Common myeloid progenitor, CD34-positive (primary cell): Measurements from ENCODE around the gene HRG.

Experiments
- CTCF ChIA-PET: fragments of 350-600 bp; sonication (Branson Sonifier 250); formaldehyde crosslinking; loops from one replicate; lab custom pipeline; 2021; ENCODE audit warnings: antibody characterized with exemption; lab: Charles Lee
- POLR2A ChIA-PET: fragments of 350-600 bp; sonication (Branson Sonifier 250); formaldehyde crosslinking; loops from one replicate; lab custom pipeline; 2021; ENCODE audit warnings: antibody characterized with exemption; lab: Charles Lee
- DNase-seq, 3 donors: peaks; one replicate each; pipeline versions ENCODE4 v3.0.0 to v3.0.0-alpha.2; 2013
- H3K27ac ChIP-seq, 2 experiments: 1 replicate in 1 of 2; 2 replicates in 1 of 2; pipeline ENCODE4 v1.7.0; 2013; ENCODE audit warnings: inconsistent platforms in 2 of 2, low read length in 2 of 2, mild to moderate bottlenecking in 2 of 2, low read depth in 1 of 2, moderate library complexity in 1 of 2; ENCODE audit not compliant: severe bottlenecking in 2 of 2, insufficient read depth in 1 of 2, poor library complexity in 1 of 2
- H3K27me3 ChIP-seq, 5 experiments: replicated peaks in 2 of 5; 1 replicate in 3 of 5; 2 replicates in 2 of 5; pipeline versions ENCODE4 v1.6.1 to v1.7.0; 2013; ENCODE audit warnings: low read length in 4 of 5, mild to moderate bottlenecking in 2 of 5, moderate library complexity in 2 of 5, inconsistent platforms in 1 of 5; ENCODE audit not compliant: insufficient read depth in 5 of 5, control insufficient read depth in 4 of 5
- H3K36me3 ChIP-seq, 4 experiments: 1 replicate in 2 of 4; 2 replicates in 2 of 4; pipeline versions ENCODE4 v1.6.1 to v1.7.0; 2013; ENCODE audit warnings: low read length in 3 of 4, control low read depth in 1 of 4, mild to moderate bottlenecking in 1 of 4; ENCODE audit not compliant: control insufficient read depth in 4 of 4, insufficient read depth in 4 of 4
- H3K4me1 ChIP-seq, 4 experiments: 1 replicate in 3 of 4; 2 replicates in 1 of 4; pipeline versions ENCODE4 v1.6.1 to v1.7.1; 2013; ENCODE audit warnings: low read length in 3 of 4, mild to moderate bottlenecking in 3 of 4, control low read depth in 1 of 4, inconsistent platforms in 1 of 4, moderate library complexity in 1 of 4; ENCODE audit not compliant: control insufficient read depth in 4 of 4, insufficient read depth in 4 of 4; ENCODE audit errors: control extremely low read depth in 1 of 4
- H3K4me3 ChIP-seq, 7 experiments: 1 replicate in 4 of 7; 2 replicates in 3 of 7; pipeline versions ENCODE4 v1.5.1 to v1.7.0; 2013; ENCODE audit warnings: mild to moderate bottlenecking in 7 of 7, low read length in 6 of 7, moderate library complexity in 6 of 7, inconsistent platforms in 2 of 7, low read depth in 2 of 7, control low read depth in 1 of 7; ENCODE audit not compliant: insufficient read depth in 4 of 7, control insufficient read depth in 1 of 7; ENCODE audit errors: extremely low read depth in 1 of 7
- H3K9me3 ChIP-seq, 5 experiments: 1 replicate in 4 of 5; 2 replicates in 1 of 5; pipeline versions ENCODE4 v1.6.1 to v1.7.1; 2013; ENCODE audit warnings: low read length in 4 of 5, mild to moderate bottlenecking in 2 of 5, inconsistent platforms in 1 of 5, low read depth in 1 of 5, moderate library complexity in 1 of 5; ENCODE audit not compliant: control insufficient read depth in 4 of 5, insufficient read depth in 2 of 5; ENCODE audit errors: control extremely low read depth in 1 of 5
- WGBS: methylation state at CpG from one replicate; pipeline ENCODE4 v1.1.5; 2013; ENCODE audit not compliant: insufficient coverage; 5-methylcytosine and 5-hydroxymethylcytosine counted together

The HRG gene

DNA sequence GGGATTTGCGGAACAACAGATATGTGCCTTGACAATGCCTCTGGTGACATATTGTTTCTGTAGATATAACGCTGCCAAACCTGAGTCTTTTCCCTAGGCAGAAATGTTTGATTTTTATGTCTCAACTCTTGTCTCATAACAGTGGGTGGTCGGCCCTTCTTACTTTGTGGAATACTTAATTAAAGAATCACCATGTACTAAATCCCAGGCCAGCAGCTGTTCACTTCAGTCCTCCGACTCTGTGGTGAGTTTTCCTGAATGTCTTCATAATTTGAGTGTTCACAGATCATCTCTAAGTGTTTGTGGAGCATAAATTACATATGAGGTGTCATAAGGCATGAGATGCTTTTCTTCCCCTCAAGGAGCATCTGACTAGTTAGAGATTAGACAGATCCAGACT lies 19.7 kb upstream of the HRG start:
- H3K4me1 ChIP-seq, result no peaks in the 10 kb centered on the region
- no peak overlapping the region for H3K4me3 ChIP-seq
- no peak overlapping the region for H3K27ac ChIP-seq
- H3K9me3 ChIP-seq, result peaks cover 0 to 1% (median 0%) of the 10 kb centered on the region in 5 experiments
- CTCF ChIA-PET, result no interaction called here
- DNase-seq, result no peak
- POLR2A ChIA-PET, result no interaction called here
- no peaks in the 10 kb centered on the region for H3K36me3 ChIP-seq
- H3K27me3 ChIP-seq, result peaks cover 0 to 5% (median 0%) of the 10 kb centered on the region in 5 experiments
- 100% methylated on average over 2 of the region's 4 CpGs for WGBS

DNA sequence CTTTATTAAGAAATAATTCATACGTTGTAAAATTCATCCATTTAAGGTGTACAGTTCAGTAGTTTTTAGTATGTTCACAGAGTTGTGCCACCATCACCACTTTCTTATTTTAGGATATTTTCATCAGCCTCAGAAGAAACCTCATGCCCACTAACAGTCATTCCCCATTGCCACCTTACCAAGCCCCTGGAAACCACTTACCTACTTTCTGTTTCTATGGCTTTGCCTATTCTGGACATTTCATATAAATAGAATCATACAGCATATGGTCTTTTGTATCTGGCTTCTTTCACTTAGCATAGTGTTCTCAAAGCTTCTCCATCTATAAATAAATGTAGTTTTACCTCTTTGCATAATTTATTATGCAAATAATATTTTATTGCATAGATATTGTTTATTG lies 19.0 kb upstream of the HRG start:
- H3K4me3 ChIP-seq, result no peak overlapping the region
- peaks cover 0 to 1% (median 0%) of the 10 kb centered on the region in 5 experiments for H3K9me3 ChIP-seq
- ChIA-PET POLR2A (no interaction called here), CTCF (no interaction called here)
- DNase-seq, result no peak
- no peaks in the 10 kb centered on the region for H3K4me1 ChIP-seq
- H3K27ac ChIP-seq, result no peak overlapping the region
- no CpG with 5 or more reads among the region's 1 CpG for WGBS
- peaks cover 0 to 5% (median 0%) of the 10 kb centered on the region in 5 experiments for H3K27me3 ChIP-seq
- H3K36me3 ChIP-seq, result no peaks in the 10 kb centered on the region

DNA sequence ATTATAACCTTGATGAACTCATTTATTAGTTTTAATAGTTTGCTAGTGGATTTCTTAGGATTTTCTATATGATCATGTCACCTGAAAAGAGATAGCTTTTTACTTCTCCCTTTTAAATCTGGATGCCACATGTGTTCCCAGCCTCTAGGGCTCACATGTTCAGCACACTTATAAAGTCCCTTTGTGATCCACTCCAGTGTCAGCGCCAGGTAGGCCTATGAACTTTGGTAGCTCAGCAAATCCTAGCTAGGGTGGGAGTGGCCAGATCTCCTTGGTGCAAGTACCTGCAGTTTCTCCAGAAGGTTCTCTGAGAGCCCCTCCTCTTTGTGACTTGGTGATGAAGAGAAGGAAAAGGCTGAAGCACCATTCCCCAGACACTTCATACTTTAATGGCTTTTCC lies 17.0 kb upstream of the HRG start:
- peaks cover 0 to 1% (median 0%) of the 10 kb centered on the region in 5 experiments for H3K9me3 ChIP-seq
- no peaks in the 10 kb centered on the region for H3K4me1 ChIP-seq
- WGBS, result no CpG with 5 or more reads among the region's 1 CpG
- DNase-seq, result no peak
- peaks cover 0 to 4% (median 0%) of the 10 kb centered on the region in 5 experiments for H3K27me3 ChIP-seq
- H3K4me3 ChIP-seq, result no peak overlapping the region
- no peak overlapping the region for H3K27ac ChIP-seq
- CTCF ChIA-PET, result no interaction called here
- H3K36me3 ChIP-seq, result no peaks in the 10 kb centered on the region
- POLR2A ChIA-PET, result interaction anchor here (0.6 kb wide), 1 partner anchor 133 kb away, joined by 3 read pairs; no protein-coding TSS in a partner anchor

DNA sequence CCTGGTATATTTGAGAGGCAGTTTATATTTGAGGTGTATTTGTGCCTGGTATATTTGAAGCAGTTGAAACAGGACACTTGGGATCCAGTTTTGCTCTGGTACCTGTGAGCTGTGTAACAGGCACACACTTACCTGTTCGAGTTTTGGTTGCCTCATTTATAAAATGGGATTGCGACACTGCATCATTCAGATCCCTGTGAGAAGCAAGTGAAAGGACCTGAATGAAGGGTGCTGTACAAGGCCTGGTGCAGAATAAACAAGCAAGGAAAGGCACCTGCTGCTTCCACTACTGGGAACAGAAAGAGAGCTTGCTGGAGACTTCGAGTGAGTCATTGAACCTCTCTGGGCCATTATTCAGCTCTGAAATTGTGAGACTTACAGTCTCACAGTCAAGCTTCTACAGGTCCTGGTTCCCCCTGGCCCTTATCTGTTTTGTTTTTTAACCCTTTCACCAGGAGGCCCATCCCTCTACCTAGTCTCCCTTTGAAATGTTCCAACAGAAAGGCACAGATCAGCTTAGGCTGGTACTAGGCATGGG lies 14.1 kb upstream of the HRG start:
- H3K27ac ChIP-seq, result no peak overlapping the region
- H3K9me3 ChIP-seq, result peaks cover 0 to 1% (median 0%) of the 10 kb centered on the region in 5 experiments
- CTCF ChIA-PET, result interaction anchor here (1.1 kb wide), 1 partner anchor 10 kb away, joined by 3 read pairs; no protein-coding TSS in a partner anchor
- WGBS, result 92% methylated on average over 3 of the region's 3 CpGs
- H3K36me3 ChIP-seq, result no peaks in the 10 kb centered on the region
- no peak overlapping the region for H3K4me3 ChIP-seq
- POLR2A ChIA-PET, result no interaction called here
- H3K27me3 ChIP-seq, result peaks cover 0 to 4% (median 0%) of the 10 kb centered on the region in 5 experiments
- no peaks in the 10 kb centered on the region for H3K4me1 ChIP-seq
- DNase-seq, result no peak

DNA sequence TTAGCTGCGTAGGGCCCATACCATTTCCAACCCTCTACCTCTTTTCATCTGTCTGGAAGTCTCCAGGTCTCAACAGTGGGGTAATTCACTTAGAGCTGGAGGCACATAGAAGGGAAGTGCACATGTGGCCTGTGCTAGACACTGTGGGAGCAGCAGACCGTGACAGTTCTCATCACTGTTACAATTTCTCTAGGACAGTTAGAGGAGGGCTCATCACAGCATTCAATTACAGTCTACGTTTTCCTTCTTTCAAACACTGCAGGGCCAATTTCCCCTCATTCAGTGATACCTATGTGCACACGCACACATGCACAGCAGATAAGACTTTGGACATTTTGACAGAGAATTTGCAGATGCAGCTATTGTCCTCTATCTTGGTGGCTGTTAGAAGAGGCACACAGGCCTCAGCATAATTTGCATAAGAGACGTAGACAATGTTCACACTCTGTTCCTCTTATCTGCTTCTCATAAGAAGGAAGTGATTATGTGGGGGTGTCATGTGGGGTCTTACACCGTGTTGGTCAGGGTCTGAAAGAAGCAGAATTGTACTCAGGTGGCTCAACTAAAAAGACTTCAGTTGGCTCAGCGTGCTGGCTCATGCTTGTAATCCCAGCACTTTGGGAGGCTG lies 12.6 kb upstream of the HRG start:
- no peaks in the 10 kb centered on the region for H3K36me3 ChIP-seq
- ChIA-PET CTCF (interaction anchor here (1.0 kb wide), 1 partner anchor 40 kb away, joined by 3 read pairs; no protein-coding TSS in a partner anchor), POLR2A (no interaction called here)
- H3K27me3 ChIP-seq, result peaks cover 0 to 4% (median 0%) of the 10 kb centered on the region in 5 experiments
- no peak overlapping the region for H3K4me3 ChIP-seq
- H3K27ac ChIP-seq, result no peak overlapping the region
- no peaks in the 10 kb centered on the region for H3K4me1 ChIP-seq
- 100% methylated on average over 4 of the region's 7 CpGs for WGBS
- DNase-seq, result peak in 1 of 3 donors; percentile 20
- H3K9me3 ChIP-seq, result no peaks in the 10 kb centered on the region

DNA sequence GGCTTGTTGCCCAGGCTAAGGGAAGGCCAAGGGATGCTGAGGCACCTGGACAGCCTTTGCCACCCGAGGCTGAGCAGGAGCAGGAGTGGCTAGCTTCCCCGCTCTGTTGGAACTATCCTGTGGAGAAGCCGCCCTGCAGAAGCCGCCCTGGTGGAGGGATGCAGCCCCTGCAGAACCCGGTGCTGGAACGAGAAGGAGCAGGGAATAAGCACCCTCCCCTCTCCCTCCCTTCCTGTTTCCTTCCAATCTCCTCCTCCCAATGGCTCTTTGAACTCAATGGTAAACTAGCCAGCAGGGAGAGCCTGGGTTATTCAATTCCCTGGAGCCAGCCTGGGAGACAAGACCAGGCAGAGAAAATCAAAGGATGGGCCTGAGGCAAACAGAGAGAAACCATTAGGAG lies 11.8 kb upstream of the HRG start:
- Histone ChIP-seq H3K4me1 (no peaks in the 10 kb centered on the region), H3K27me3 (peaks cover 0 to 4% (median 0%) of the 10 kb centered on the region in 5 experiments), H3K4me3 (no peak overlapping the region), H3K9me3 (no peaks in the 10 kb centered on the region), H3K27ac (no peak overlapping the region), H3K36me3 (no peaks in the 10 kb centered on the region)
- ChIA-PET CTCF (interaction anchor here (1.0 to 1.4 kb wide), 2 partner anchors 37 to 40 kb away, joined by 3 to 4 read pairs; no protein-coding TSS in a partner anchor), POLR2A (no interaction called here)
- DNase-seq, result no peak
- WGBS, result 72% methylated on average over 5 of the region's 6 CpGs

DNA sequence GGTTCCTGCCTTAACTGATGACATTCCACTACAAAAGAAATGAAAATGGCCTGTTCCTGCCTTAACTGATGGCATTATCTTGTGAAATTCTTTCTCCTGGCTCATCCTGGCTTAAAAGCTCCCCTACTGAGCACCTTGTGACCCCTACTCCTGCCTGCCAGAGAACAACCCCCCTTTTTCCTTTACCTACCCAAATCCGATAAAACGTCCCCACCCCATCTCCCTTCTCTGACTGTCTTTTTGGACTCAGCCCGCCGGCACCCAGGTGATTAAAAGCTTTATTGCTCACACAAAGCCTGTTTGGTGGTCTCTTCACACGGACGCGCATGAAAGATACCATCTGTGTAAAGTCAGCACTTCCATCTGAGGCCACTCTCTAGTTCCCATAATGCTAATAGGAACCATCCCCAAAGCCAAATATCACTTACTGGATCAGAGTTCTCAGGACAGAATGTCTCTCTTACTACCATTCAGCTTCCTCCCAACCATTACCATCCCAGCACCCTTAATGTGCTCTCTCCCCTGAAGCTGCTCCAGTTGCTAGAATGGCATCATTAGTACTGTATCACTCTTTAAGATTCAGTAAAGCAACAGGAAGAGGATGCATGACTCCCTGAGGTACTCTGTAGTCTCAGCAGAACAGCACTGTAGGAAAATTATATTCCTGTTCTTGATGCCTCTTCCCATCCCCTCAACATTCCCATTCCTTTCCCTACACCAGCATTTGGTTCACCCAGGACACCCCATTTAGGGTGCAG lies 2.3 kb upstream of the HRG start:
- H3K27me3 ChIP-seq, result peaks cover 3 to 10% (median 8%) of the 10 kb centered on the region in 5 experiments
- POLR2A ChIA-PET, result no interaction called here
- H3K36me3 ChIP-seq, result no peaks in the 10 kb centered on the region
- CTCF ChIA-PET, result no interaction called here
- H3K9me3 ChIP-seq, result no peaks in the 10 kb centered on the region
- H3K4me3 ChIP-seq, result no peak overlapping the region
- 54% methylated on average over 7 of the region's 7 CpGs for WGBS
- no peak for DNase-seq
- H3K27ac ChIP-seq, result no peak overlapping the region
- no peaks in the 10 kb centered on the region for H3K4me1 ChIP-seq
